HUES64 (cell line): ENCODE data around the gene DRC7.

Experiments
- H3K27ac ChIP-seq: 2 replicates; pipeline ENCODE4 v1.7.0; 2013; ENCODE audit warnings: low read depth, low read length, inconsistent platforms
- H3K27me3 ChIP-seq: 2 replicates; pipeline ENCODE4 v1.6.1; 2013; ENCODE audit warnings: mild to moderate bottlenecking, low read length; ENCODE audit not compliant: insufficient read depth
- H3K36me3 ChIP-seq: 2 replicates; pipeline ENCODE4 v1.6.1; 2013; ENCODE audit warnings: mild to moderate bottlenecking, low read length; ENCODE audit not compliant: insufficient read depth
- H3K4me1 ChIP-seq: 2 replicates; pipeline ENCODE4 v1.6.1; 2013; ENCODE audit warnings: mild to moderate bottlenecking, low read length, moderate library complexity; ENCODE audit not compliant: insufficient read depth
- H3K4me3 ChIP-seq: 2 replicates; pipeline ENCODE4 v1.5.1; 2013; ENCODE audit warnings: mild to moderate bottlenecking, low read length, moderate library complexity
- H3K9ac ChIP-seq: 2 replicates; pipeline ENCODE4 v1.6.1; 2013; ENCODE audit warnings: mild to moderate bottlenecking, low read depth, low read length
- H3K9me3 ChIP-seq: 2 replicates; pipeline ENCODE4 v1.6.1; 2013; ENCODE audit warnings: low read depth, low read length; ENCODE audit not compliant: insufficient read depth
- WGBS: fragments of 150-250, 120-280 bp; methylation state at CpG from one replicate; pipeline ENCODE4 v1.1.7; 2013; ENCODE audit warnings: missing lambda C conversion rate; 5-methylcytosine and 5-hydroxymethylcytosine counted together

Gene DRC7

DNA sequence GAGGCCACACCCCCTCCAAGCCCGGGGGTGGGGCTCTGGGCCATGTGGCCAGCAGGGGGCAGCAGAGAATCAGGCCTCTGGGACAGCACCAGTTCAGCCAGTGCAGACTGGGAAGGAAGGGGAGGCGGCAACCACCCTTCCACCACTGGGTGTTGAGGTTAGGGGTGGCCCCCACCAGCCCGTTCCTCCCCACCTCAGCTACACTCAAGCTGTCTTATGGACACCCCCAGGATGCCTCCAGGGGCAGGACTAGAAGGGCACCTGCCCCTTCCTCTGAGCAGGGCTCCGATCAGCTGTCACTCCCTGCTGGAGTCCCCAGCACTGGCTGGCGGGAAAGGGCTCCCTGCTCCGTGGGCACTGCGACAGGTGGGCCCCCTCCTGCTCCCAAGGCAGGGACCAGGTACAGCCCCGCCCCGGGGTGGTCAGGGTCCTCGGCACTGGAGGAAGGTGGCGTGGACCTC lies 62.8 kb downstream of the DRC7 start:
- WGBS: 64% methylated on average over 10 of the region's 11 CpGs
- no peaks in the 10 kb centered on the region for H3K9me3 ChIP-seq
- no peak overlapping the region; the same call in 1 of the 2 replicates for H3K27ac ChIP-seq
- no peak overlapping the region for H3K4me3 ChIP-seq
- no peak overlapping the region; the same call in 1 of the 2 replicates for H3K9ac ChIP-seq
- H3K4me1 ChIP-seq: peaks cover 5% of the 10 kb centered on the region; the same call in 1 of the 2 replicates
- H3K27me3 ChIP-seq: no peaks in the 10 kb centered on the region
- peaks cover 16% of the 10 kb centered on the region for H3K36me3 ChIP-seq

DNA sequence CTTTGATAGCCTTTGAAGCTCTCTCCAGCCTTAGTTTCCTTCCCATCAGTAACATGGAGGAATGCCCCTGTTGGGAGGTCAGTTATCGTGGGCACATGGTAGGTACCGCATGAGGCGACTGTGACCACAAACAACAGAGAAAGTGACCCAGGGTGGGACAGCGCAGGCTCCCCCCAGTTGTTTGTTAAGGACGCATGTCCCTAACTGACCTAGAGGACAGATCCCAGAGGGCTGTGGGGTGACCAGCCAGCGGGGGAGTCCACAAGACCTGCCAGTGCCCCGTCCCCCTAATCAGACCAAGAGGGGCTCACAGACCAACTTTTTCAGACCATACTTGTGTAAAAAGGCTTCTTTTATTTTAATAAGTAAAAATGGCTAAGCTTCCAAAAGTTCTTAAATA lies 63.3 kb downstream of the DRC7 start:
- peaks cover 16% of the 10 kb centered on the region for H3K36me3 ChIP-seq
- WGBS: 97% methylated on average over 7 of the region's 7 CpGs
- no peaks in the 10 kb centered on the region for H3K27me3 ChIP-seq
- H3K9me3 ChIP-seq: no peaks in the 10 kb centered on the region
- no peak overlapping the region for H3K27ac ChIP-seq
- H3K4me1 ChIP-seq: peaks cover 5% of the 10 kb centered on the region; the same call in 1 of the 2 replicates
- no peak overlapping the region for H3K9ac ChIP-seq
- H3K4me3 ChIP-seq: no peak overlapping the region

- 88% methylated on average over 32 of the region's 33 CpGs for WGBS
- H3K4me1 ChIP-seq: peaks cover 5% of the 10 kb centered on the region; the same call in 1 of the 2 replicates
- H3K9ac ChIP-seq: no peak overlapping the region
- H3K36me3 ChIP-seq: peaks cover 16% of the 10 kb centered on the region
- no peaks in the 10 kb centered on the region for H3K9me3 ChIP-seq
- H3K27ac ChIP-seq: no peak overlapping the region
- no peaks in the 10 kb centered on the region for H3K27me3 ChIP-seq
- H3K4me3 ChIP-seq: no peak overlapping the region
Measured at GRCh38 chr16:57758331-57759117, 63.9 kb downstream of the DRC7 start.

- WGBS: 89% methylated on average over 7 of the region's 7 CpGs
- Histone ChIP-seq H3K27me3 (no peaks in the 10 kb centered on the region), H3K36me3 (peaks cover 12% of the 10 kb centered on the region), H3K4me1 (peaks cover 5% of the 10 kb centered on the region; the same call in 1 of the 2 replicates), H3K27ac (no peak overlapping the region), H3K4me3 (no peak overlapping the region), H3K9me3 (no peaks in the 10 kb centered on the region), H3K9ac (no peak overlapping the region)
Measured at GRCh38 chr16:57759131-57759530, 64.5 kb downstream of the DRC7 start.

GRCh38 chr16:57759541-57760356 lies 65.1 kb downstream of the DRC7 start:
- Histone ChIP-seq H3K27me3 (no peaks in the 10 kb centered on the region), H3K4me3 (no peak overlapping the region), H3K4me1 (peaks cover 5% of the 10 kb centered on the region), H3K27ac (no peak overlapping the region), H3K36me3 (peaks cover 12% of the 10 kb centered on the region), H3K9me3 (no peaks in the 10 kb centered on the region), H3K9ac (no peak overlapping the region; the same call in 1 of the 2 replicates)
- WGBS: 85% methylated on average over 20 of the region's 21 CpGs

DNA sequence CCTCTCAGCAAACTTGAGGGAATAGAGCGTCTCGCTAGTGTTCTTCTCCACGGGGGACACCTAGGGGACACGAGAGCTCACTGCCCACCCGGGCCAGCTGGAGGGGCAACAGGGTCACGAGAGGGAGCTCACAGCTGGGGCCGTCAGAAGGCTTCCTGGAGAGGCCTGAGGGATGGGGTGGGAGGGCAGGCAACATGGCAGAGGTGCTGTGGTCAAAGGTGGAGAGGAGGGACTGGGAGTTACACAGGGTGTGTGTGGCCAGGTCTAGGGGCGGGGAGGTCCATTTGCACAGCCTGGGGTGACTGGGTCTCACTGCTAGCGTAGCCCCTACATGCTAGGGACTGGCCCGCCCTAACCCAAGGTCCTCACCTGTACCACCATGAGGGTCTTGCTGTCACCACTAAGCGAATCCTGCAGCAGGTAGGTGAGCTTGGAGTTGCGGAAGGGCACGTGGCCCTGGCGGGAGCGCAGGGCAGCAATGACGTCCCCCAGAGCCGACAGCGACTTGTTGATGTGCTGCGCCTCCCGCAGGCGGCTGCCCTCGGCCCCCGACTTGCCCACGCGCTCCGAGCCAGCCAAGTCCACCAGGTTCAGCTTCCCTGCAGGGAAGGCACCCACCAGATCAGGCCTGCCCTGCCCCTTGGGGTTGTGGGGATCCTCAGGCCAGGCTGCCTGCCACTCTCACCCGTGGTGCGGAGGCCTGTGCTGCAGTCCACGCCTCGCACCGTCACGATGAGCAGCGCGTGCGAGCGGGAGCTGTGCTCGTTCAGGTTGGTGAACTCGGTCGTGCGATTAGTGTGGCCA lies 66.0 kb downstream of the DRC7 start:
- H3K9ac ChIP-seq: no peak overlapping the region; the same call in 1 of the 2 replicates

DNA sequence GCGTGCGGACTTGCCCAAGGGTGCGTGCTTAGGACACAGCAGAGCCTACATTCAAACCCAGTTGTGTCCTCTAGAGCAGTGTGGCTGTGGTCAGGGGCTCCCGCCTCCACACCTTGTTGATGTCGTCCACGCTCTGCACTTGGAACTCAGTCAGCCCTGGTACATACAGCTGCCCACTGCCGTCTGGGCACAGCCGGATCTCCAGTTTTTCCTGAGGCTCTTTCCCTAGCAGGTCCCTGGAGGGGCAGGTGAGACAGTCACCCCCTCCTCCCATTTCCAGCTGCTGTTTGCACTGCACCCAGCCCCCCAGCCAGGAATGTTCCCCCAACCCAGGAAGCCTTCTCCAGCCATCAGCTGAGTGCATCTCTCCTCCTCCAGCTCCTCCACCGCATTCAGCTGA lies 66.7 kb downstream of the DRC7 start:
- Histone ChIP-seq H3K36me3 (peaks cover 2% of the 10 kb centered on the region; the same call in 1 of the 2 replicates), H3K4me3 (no peak overlapping the region)

More for the DNA sequence above, 66.0 kb downstream of the DRC7 start:
- Histone ChIP-seq H3K27ac (no peak overlapping the region), H3K4me1 (peaks cover 5% of the 10 kb centered on the region), H3K9me3 (no peaks in the 10 kb centered on the region), H3K4me3 (no peak overlapping the region), H3K36me3 (peaks cover 10% of the 10 kb centered on the region), H3K27me3 (no peaks in the 10 kb centered on the region)
- WGBS: 92% methylated on average over 40 of the region's 40 CpGs

GRCh38 chr16:57761957-57762356 lies 67.4 kb downstream of the DRC7 start:
- Histone ChIP-seq H3K27me3 (no peaks in the 10 kb centered on the region), H3K9ac (no peak overlapping the region), H3K4me3 (no peak overlapping the region), H3K27ac (no peak overlapping the region), H3K36me3 (no peaks in the 10 kb centered on the region; the same call in 1 of the 2 replicates), H3K4me1 (peaks cover 5% of the 10 kb centered on the region), H3K9me3 (no peaks in the 10 kb centered on the region)
- WGBS: 95% methylated on average over 12 of the region's 12 CpGs

More for the DNA sequence above, 66.7 kb downstream of the DRC7 start:
- H3K4me1 ChIP-seq: peaks cover 5% of the 10 kb centered on the region
- no peaks in the 10 kb centered on the region for H3K27me3 ChIP-seq
- no peak overlapping the region for H3K9ac ChIP-seq
- H3K9me3 ChIP-seq: no peaks in the 10 kb centered on the region
- WGBS: 83% methylated on average over 9 of the region's 9 CpGs
- no peak overlapping the region for H3K27ac ChIP-seq

- 82% methylated on average over 15 of the region's 15 CpGs for WGBS
- Histone ChIP-seq H3K4me1 (peaks cover 5% of the 10 kb centered on the region), H3K36me3 (no peaks in the 10 kb centered on the region; the same call in 1 of the 2 replicates), H3K9me3 (no peaks in the 10 kb centered on the region), H3K9ac (no peak overlapping the region), H3K4me3 (no peak overlapping the region), H3K27ac (no peak overlapping the region), H3K27me3 (no peaks in the 10 kb centered on the region)
Measured at GRCh38 chr16:57762365-57763040, 67.9 kb downstream of the DRC7 start.

DNA sequence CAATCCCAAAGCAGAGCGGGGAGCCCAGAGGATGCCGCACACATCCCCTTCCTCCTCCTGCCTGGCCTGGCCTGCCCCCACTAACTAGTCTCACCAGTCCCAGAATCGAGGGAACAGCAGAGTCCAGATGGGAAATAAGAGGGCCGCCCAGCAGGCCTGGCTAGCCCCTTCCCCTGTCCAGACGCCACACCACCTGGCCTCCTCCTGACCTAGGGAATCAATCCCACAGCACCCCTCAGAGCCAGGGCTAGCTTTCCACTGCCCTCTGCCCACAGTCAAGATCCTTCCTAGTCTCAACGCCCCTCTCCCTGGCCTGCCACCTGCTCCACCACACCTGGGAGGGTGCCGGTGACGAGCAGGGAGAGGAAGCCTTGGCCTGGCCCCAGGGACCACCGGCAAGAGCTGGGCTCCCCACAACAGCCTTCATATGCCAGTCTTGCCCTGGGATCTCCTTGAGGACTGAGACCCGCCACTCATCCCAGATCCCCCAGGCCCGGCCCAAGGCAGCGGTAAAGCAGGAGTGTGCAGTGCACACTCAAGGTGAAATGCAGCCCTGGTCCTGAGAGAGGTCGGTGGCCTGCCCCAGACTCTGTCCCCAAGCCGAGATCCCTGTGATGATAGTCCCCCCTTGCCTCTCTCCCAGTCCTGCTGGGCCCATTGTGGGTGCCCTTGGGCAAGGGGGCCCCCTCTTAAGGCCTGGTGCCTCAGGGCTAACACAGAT lies 68.8 kb downstream of the DRC7 start:
- 90% methylated on average over 14 of the region's 14 CpGs for WGBS
- Histone ChIP-seq H3K36me3 (no peaks in the 10 kb centered on the region; the same call in 1 of the 2 replicates), H3K4me1 (peaks cover 5% of the 10 kb centered on the region)

More for the DNA sequence above, 68.8 kb downstream of the DRC7 start:
- Histone ChIP-seq H3K9ac (no peak overlapping the region), H3K27me3 (no peaks in the 10 kb centered on the region), H3K4me3 (no peak overlapping the region), H3K27ac (no peak overlapping the region), H3K9me3 (no peaks in the 10 kb centered on the region)
